Astrocyte (in vitro differentiated cells and primary cell): ENCODE results near the gene ATOSA. TPM values are rescaled to one million over a fixed set of nuclear protein-coding genes. Genes with fewer than 3 reads are reported as not detected.

Experiments used
- DNase-seq: peaks from one replicate; pipeline ENCODE4 v3.0.0-alpha.2; 2010; ENCODE audit warnings: low read depth
- FAIRE-seq: peaks from 2 replicates; lab custom pipeline; 2011; peaks lifted over from hg19 to GRCh38; lab: Jason Lieb, UNC
- H2AFZ ChIP-seq: 2 replicates; pipeline ENCODE4 v1.6.0; 2012; ENCODE audit warnings: low read depth, low read length, inconsistent platforms
- H3K27ac ChIP-seq: 2 replicates; pipeline ENCODE4 v1.5.1; 2011; ENCODE audit warnings: low read depth, low read length, inconsistent platforms
- H3K27me3 ChIP-seq: 2 replicates; pipeline ENCODE4 v1.6.0; 2011; ENCODE audit warnings: low read length, inconsistent platforms; ENCODE audit not compliant: insufficient read depth
- H3K36me3 ChIP-seq: 2 replicates; pipeline ENCODE4 v1.5.1; 2011; ENCODE audit warnings: low read length, inconsistent platforms; ENCODE audit not compliant: insufficient read depth
- H3K4me1 ChIP-seq: 2 replicates; pipeline ENCODE4 v1.5.1; 2011; ENCODE audit warnings: low read length, inconsistent platforms; ENCODE audit not compliant: insufficient read depth
- H3K4me2 ChIP-seq: 2 replicates; pipeline ENCODE4 v1.6.0; 2012; ENCODE audit warnings: low read length, inconsistent platforms
- H3K4me3 ChIP-seq: 2 replicates; pipeline ENCODE4 v1.5.1; 2011; ENCODE audit warnings: low read depth, mild to moderate bottlenecking, low read length, inconsistent platforms; ENCODE audit not compliant: insufficient read depth
- H3K79me2 ChIP-seq: 2 replicates; pipeline ENCODE4 v1.6.0; 2012; ENCODE audit warnings: mild to moderate bottlenecking, low read length, inconsistent platforms; ENCODE audit not compliant: insufficient read depth
- H3K9ac ChIP-seq: 2 replicates; pipeline ENCODE4 v1.6.0; 2012; ENCODE audit warnings: mild to moderate bottlenecking, low read length, inconsistent platforms
- H3K9me3 ChIP-seq: 2 replicates; pipeline ENCODE4 v1.5.1; 2012; ENCODE audit warnings: low read depth, mild to moderate bottlenecking, low read length, inconsistent platforms; ENCODE audit not compliant: insufficient read depth
- H4K20me1 ChIP-seq: 2 replicates; pipeline ENCODE4 v1.6.0; 2012; ENCODE audit warnings: low read length, inconsistent platforms; ENCODE audit not compliant: insufficient read depth
- H3K27ac Mint-ChIP-seq: one replicate; pipeline ENCODE4 v1.8.0; 2021; ENCODE audit warnings: mild to moderate bottlenecking, mixed read lengths; ENCODE audit not compliant: unreplicated experiment
- H3K27me3 Mint-ChIP-seq: one replicate; pipeline ENCODE4 v1.8.0; 2021; ENCODE audit warnings: low read depth, mixed read lengths; ENCODE audit not compliant: unreplicated experiment
- H3K36me3 Mint-ChIP-seq: one replicate; pipeline ENCODE4 v1.8.0; 2021; ENCODE audit warnings: low read depth, mixed read lengths; ENCODE audit not compliant: unreplicated experiment
- H3K4me1 Mint-ChIP-seq: one replicate; pipeline ENCODE4 v1.8.0; 2021; ENCODE audit warnings: low read depth, mixed read lengths; ENCODE audit not compliant: unreplicated experiment
- H3K4me3 Mint-ChIP-seq: one replicate; pipeline ENCODE4 v1.8.0; 2021; ENCODE audit warnings: mild to moderate bottlenecking, moderate library complexity, mixed read lengths; ENCODE audit not compliant: unreplicated experiment
- H3K9me3 Mint-ChIP-seq: one replicate; pipeline ENCODE4 v1.8.0; 2021; ENCODE audit warnings: mild to moderate bottlenecking, mixed read lengths; ENCODE audit not compliant: unreplicated experiment
- EZH2 ChIP-seq: IDR thresholded peaks from 2 replicates; pipeline ENCODE4 v1.6.1; 2012; ENCODE audit warnings: mild to moderate bottlenecking, low read length, inconsistent platforms; ENCODE audit not compliant: insufficient read depth
- total RNA-seq: library from RNA; stranded (reverse); gene quantifications from 2 replicates; pipeline ENCODE4 v1.2.1, GENCODE V29; 2021
- TF ChIP-seq, protein P1 (sequence below): IDR thresholded peaks from 2 replicates; pipeline ENCODE4 v1.5.1; 2011; ENCODE audit warnings: low read depth, mild to moderate bottlenecking, inconsistent platforms, low read length, moderate library complexity; ENCODE audit not compliant: insufficient read depth

ATOSA gene
- total RNA-seq, 1 donor from 2014 or later = 33.8 TPM

- peak overlapping the region; percentile 99 for H3K27ac Mint-ChIP-seq
- no peaks in the 10 kb centered on the region for H3K27me3 Mint-ChIP-seq
- Histone ChIP-seq H3K4me1 (peaks cover 30% of the 10 kb centered on the region), H3K79me2 (peaks cover 4% of the 10 kb centered on the region), H2AFZ (no peak overlapping the region), H3K27ac (peak overlapping the region; percentile 94), H3K9me3 (no peaks in the 10 kb centered on the region), H3K4me2 (peak overlapping the region; percentile 85), H3K4me3 (peak overlapping the region; percentile 62), H3K36me3 (no peaks in the 10 kb centered on the region), H3K9ac (peak overlapping the region; percentile 83), H4K20me1 (no peaks in the 10 kb centered on the region), H3K27me3 (no peaks in the 10 kb centered on the region)
- peaks cover 30% of the 10 kb centered on the region for H3K4me1 Mint-ChIP-seq
- TF ChIP-seq, protein P1, sequence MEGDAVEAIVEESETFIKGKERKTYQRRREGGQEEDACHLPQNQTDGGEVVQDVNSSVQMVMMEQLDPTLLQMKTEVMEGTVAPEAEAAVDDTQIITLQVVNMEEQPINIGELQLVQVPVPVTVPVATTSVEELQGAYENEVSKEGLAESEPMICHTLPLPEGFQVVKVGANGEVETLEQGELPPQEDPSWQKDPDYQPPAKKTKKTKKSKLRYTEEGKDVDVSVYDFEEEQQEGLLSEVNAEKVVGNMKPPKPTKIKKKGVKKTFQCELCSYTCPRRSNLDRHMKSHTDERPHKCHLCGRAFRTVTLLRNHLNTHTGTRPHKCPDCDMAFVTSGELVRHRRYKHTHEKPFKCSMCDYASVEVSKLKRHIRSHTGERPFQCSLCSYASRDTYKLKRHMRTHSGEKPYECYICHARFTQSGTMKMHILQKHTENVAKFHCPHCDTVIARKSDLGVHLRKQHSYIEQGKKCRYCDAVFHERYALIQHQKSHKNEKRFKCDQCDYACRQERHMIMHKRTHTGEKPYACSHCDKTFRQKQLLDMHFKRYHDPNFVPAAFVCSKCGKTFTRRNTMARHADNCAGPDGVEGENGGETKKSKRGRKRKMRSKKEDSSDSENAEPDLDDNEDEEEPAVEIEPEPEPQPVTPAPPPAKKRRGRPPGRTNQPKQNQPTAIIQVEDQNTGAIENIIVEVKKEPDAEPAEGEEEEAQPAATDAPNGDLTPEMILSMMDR = no peak
- TF ChIP-seq EZH2 = no peak
- no peaks in the 10 kb centered on the region for H3K9me3 Mint-ChIP-seq
- H3K4me3 Mint-ChIP-seq = peak overlapping the region; percentile 75
- FAIRE-seq (no peak), DNase-seq (no peak)
- H3K36me3 Mint-ChIP-seq = peaks cover 4% of the 10 kb centered on the region
These were observed 28.1 kb downstream of the ATOSA start for GRCh38 chr15:52651114-52651513.

DNA sequence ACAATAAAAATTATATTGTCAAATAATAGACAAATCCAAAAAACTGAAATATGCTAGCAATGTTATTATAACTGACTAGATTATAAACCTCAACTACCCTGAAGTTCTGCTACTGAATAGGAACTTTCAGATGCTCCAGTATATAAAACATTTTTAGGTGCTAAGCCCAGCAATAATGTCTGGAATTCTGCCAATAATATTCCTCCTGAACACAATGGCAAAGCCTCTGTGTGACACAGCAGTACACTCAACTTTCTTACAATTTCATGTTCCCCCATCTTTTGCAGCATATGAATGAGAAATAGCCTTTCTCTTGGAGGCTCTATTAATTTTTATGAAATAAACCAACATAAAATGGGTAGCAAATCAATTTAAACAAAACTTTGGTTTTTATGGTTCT, 29.5 kb downstream of the ATOSA start:
- Mint-ChIP-seq H3K27me3 (no peaks in the 10 kb centered on the region), H3K36me3 (peaks cover 8% of the 10 kb centered on the region), H3K4me3 (no peak overlapping the region), H3K4me1 (peaks cover 23% of the 10 kb centered on the region), H3K9me3 (no peaks in the 10 kb centered on the region), H3K27ac (peak overlapping the region; percentile 80)
- no peak overlapping the region for H3K27ac ChIP-seq
- no peaks in the 10 kb centered on the region for H3K9me3 ChIP-seq
- H3K4me1 ChIP-seq = peaks cover 27% of the 10 kb centered on the region
- no peak overlapping the region for H3K9ac ChIP-seq
- no peak overlapping the region for H3K4me3 ChIP-seq
- no peaks in the 10 kb centered on the region for H4K20me1 ChIP-seq
- TF ChIP-seq EZH2 = no peak
- TF ChIP-seq, protein P1 = no peak
- no peak overlapping the region for H2AFZ ChIP-seq
- H3K4me2 ChIP-seq = no peak overlapping the region
- FAIRE-seq = no peak
- no peaks in the 10 kb centered on the region for H3K27me3 ChIP-seq
- H3K79me2 ChIP-seq = no peaks in the 10 kb centered on the region
- H3K36me3 ChIP-seq = no peaks in the 10 kb centered on the region
- DNase-seq = no peak

DNA sequence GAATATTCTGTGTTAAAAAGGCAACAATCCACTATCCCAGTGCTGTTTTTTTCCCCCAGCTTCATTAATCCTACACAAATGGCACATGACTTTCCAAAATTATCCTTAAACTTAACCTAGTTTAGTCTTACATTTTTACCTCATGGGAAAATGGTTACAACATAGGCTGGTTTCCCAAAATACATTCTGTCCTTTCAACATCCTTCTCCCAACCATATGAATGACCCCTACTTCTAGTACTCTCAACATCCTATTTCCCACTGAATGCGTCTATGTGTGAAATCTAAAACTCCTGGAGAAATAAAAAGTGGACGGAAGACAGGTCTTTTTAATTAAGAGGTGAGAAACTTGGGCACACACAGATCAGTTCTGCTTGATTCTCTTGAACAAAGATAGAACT, 33.3 kb downstream of the ATOSA start:
- H3K4me3 ChIP-seq = no peak overlapping the region
- Mint-ChIP-seq H3K4me3 (no peak overlapping the region), H3K36me3 (peaks cover 11% of the 10 kb centered on the region), H3K27me3 (no peaks in the 10 kb centered on the region), H3K9me3 (no peaks in the 10 kb centered on the region), H3K27ac (no peak overlapping the region), H3K4me1 (peaks cover 20% of the 10 kb centered on the region)
- H3K27me3 ChIP-seq = no peaks in the 10 kb centered on the region
- DNase-seq (no peak), FAIRE-seq (no peak)
- H4K20me1 ChIP-seq = no peaks in the 10 kb centered on the region
- no peak overlapping the region for H2AFZ ChIP-seq
- H3K4me2 ChIP-seq = no peak overlapping the region
- no peaks in the 10 kb centered on the region for H3K9me3 ChIP-seq
- H3K36me3 ChIP-seq = peaks cover 3% of the 10 kb centered on the region
- no peak overlapping the region for H3K27ac ChIP-seq
- TF ChIP-seq EZH2 = no peak
- TF ChIP-seq, protein P1 = no peak
- H3K4me1 ChIP-seq = peaks cover 9% of the 10 kb centered on the region
- no peaks in the 10 kb centered on the region for H3K79me2 ChIP-seq
- no peak overlapping the region for H3K9ac ChIP-seq
